Skin of body (tissue), 2 donors: Measurements from ENCODE around the gene UQCRC2. TPM values are rescaled to one million over a fixed set of nuclear protein-coding genes. Genes with fewer than 3 reads are reported as not detected.
"Not testable (repeated sequence)": the region's sequence is repeated elsewhere in the genome, so short reads cannot be mapped to it uniquely, and the experiment has no call there.

ENCODE experiments used
- DNase-seq: peaks from one replicate; lab custom pipeline; 2025; lab: John Stamatoyannopoulos, UW
- total RNA-seq: library from RNA; depleted of rRNA; stranded (reverse); fragments of >200 nt; gene quantifications from one replicate; pipeline ENCODE4 v1.2.3, GENCODE V29; 2014

Gene UQCRC2
- total RNA-seq, 1 donor from 2014 or later, result 238 TPM

GRCh38 chr16:21982108-21982507 lies 28.9 kb downstream of the UQCRC2 start:
- no peak for DNase-seq

- DNase-seq, result no peak
Measured at GRCh38 chr16:21984062-21984461, 30.9 kb downstream of the UQCRC2 start.

GRCh38 chr16:21985524-21985923 lies 32.4 kb downstream of the UQCRC2 start:
- no peak for DNase-seq

- DNase-seq, result no peak
Measured at GRCh38 chr16:21986692-21987246, 33.6 kb downstream of the UQCRC2 start.

- no peak for DNase-seq
Measured at GRCh38 chr16:21987498-21987897, 34.3 kb downstream of the UQCRC2 start.

- no peak for DNase-seq
Measured at GRCh38 chr16:21989133-21989532, 36.0 kb downstream of the UQCRC2 start.

- no peak for DNase-seq
Measured at GRCh38 chr16:21989751-21990150, 36.6 kb downstream of the UQCRC2 start.

GRCh38 chr16:21990381-21990944 lies 37.3 kb downstream of the UQCRC2 start:
- no peak for DNase-seq

- DNase-seq, result no peak
Measured at GRCh38 chr16:21991621-21992020, 38.5 kb downstream of the UQCRC2 start.

- DNase-seq, result no peak
Measured at GRCh38 chr16:21994856-21995465, 41.8 kb downstream of the UQCRC2 start.

GRCh38 chr16:21996923-21997696 lies 43.9 kb downstream of the UQCRC2 start:
- no peak for DNase-seq

GRCh38 chr16:21997697-21998480 lies 44.7 kb downstream of the UQCRC2 start:
- DNase-seq, result no peak

- DNase-seq, result no peak
Measured at GRCh38 chr16:22001591-22001990, 48.4 kb downstream of the UQCRC2 start.

- not testable (repeated sequence) for DNase-seq
Measured at GRCh38 chr16:22002047-22002446, 48.9 kb downstream of the UQCRC2 start.

- no peak for DNase-seq
Measured at GRCh38 chr16:22003195-22003594, 50.0 kb downstream of the UQCRC2 start.

GRCh38 chr16:22004341-22004740 lies 51.2 kb downstream of the UQCRC2 start:
- DNase-seq, result no peak

- no peak for DNase-seq
Measured at GRCh38 chr16:22005746-22006145, 52.6 kb downstream of the UQCRC2 start.

- no peak for DNase-seq
Measured at GRCh38 chr16:22006636-22007035, 53.5 kb downstream of the UQCRC2 start.

GRCh38 chr16:22007159-22007508 lies 54.0 kb downstream of the UQCRC2 start:
- no peak for DNase-seq

GRCh38 chr16:22007509-22008214 lies 54.5 kb downstream of the UQCRC2 start, which contains the start of gene MOSMO:
Gene MOSMO (plus strand): TSS chr16:22008111. CDS start chr16:22008302, 191 bp downstream.
- no peak for DNase-seq
